SU-DHL-6 (cell line): ENCODE data around the gene RUBCN.
"Not testable (repeated sequence)": the region's sequence is repeated elsewhere in the genome, so short reads cannot be mapped to it uniquely, and the experiment has no call there.

Source experiments
- H2AFZ ChIP-seq: fragments of 200-600 bp; sonication (generic); 2 replicates; pipeline ENCODE4 v1.6.1; 2014; ENCODE audit warnings: low read depth, mild to moderate bottlenecking, moderate library complexity, mixed read lengths, antibody characterized with exemption, low read length; ENCODE audit not compliant: severe bottlenecking
- H3F3A ChIP-seq: fragments of 200-600 bp; shearing (Covaris generic); 2 replicates; pipeline ENCODE4 v1.6.0; 2016; ENCODE audit warnings: antibody characterized with exemption, mild to moderate bottlenecking; ENCODE audit not compliant: insufficient read depth
- H3K27ac ChIP-seq: fragments of 200-600 bp; sonication (generic); 2 replicates; pipeline ENCODE4 v1.5.1; 2016; ENCODE audit warnings: low read depth, mild to moderate bottlenecking, low read length, moderate library complexity, mixed read lengths
- H3K27me3 ChIP-seq: fragments of 200-600 bp; sonication (generic), shearing (Covaris generic); 2 replicates; pipeline ENCODE4 v1.6.0; 2014; ENCODE audit warnings: mild to moderate bottlenecking, low read length
- H3K36me3 ChIP-seq: fragments of 200-600 bp; sonication (generic); 2 replicates; pipeline ENCODE4 v1.6.1; 2014; ENCODE audit warnings: mild to moderate bottlenecking, low read length, mixed read lengths
- H3K4me2 ChIP-seq: fragments of 300-600, 200-600 bp; shearing (Covaris generic), sonication (generic); 2 replicates; pipeline ENCODE4 v1.6.0; 2014; ENCODE audit warnings: low read length, low read depth, mild to moderate bottlenecking; ENCODE audit not compliant: poor library complexity, severe bottlenecking
- H3K4me3 ChIP-seq: fragments of 200-600 bp; sonication (generic); 2 replicates; pipeline ENCODE4 v1.5.1; 2014; ENCODE audit warnings: antibody characterized with exemption, low read length, mild to moderate bottlenecking, mixed read lengths; ENCODE audit not compliant: insufficient read depth, poor library complexity, severe bottlenecking
- H3K79me2 ChIP-seq: fragments of 200-600 bp; sonication (generic); 2 replicates; pipeline ENCODE4 v1.6.1; 2014; ENCODE audit warnings: mild to moderate bottlenecking, low read length, moderate library complexity; ENCODE audit not compliant: insufficient read depth
- H3K9ac ChIP-seq: fragments of 200-600 bp; sonication (generic); 2 replicates; pipeline ENCODE4 v1.7.0; 2014; ENCODE audit warnings: mild to moderate bottlenecking, low read length
- H3K9me2 ChIP-seq: fragments of 200-600 bp; sonication (generic); replicated peaks from 2 replicates; pipeline ENCODE4 v1.6.1; 2014; ENCODE audit warnings: low read length; ENCODE audit not compliant: insufficient read depth
- H3K9me3 ChIP-seq: fragments of 200-600 bp; sonication (generic); 2 replicates; pipeline ENCODE4 v1.6.1; 2014; ENCODE audit warnings: low read length, mixed read lengths; ENCODE audit not compliant: insufficient read depth
- H4K20me1 ChIP-seq: fragments of 200-600 bp; sonication (generic); 2 replicates; pipeline ENCODE4 v1.6.1; 2014; ENCODE audit warnings: low read depth, mild to moderate bottlenecking, antibody characterized with exemption, low read length, moderate library complexity, mixed read lengths

Gene RUBCN

GRCh38 chr3:197663367-197664140 is 73.2 kb downstream of the RUBCN start:
- H3K9ac ChIP-seq, H3K4me2 ChIP-seq, H3K36me3 ChIP-seq: not testable (repeated sequence)

GRCh38 chr3:197662352-197662751 is 74.4 kb downstream of the RUBCN start:
- not testable (repeated sequence) for H3K36me3 ChIP-seq, H3K79me2 ChIP-seq, H3K9me2 ChIP-seq, H2AFZ ChIP-seq, H3K27me3 ChIP-seq, H3K4me3 ChIP-seq, H3K9me3 ChIP-seq, H4K20me1 ChIP-seq, H3K9ac ChIP-seq, H3F3A ChIP-seq, H3K27ac ChIP-seq, H3K4me2 ChIP-seq

More at GRCh38 chr3:197663367-197664140, 73.2 kb downstream of the RUBCN start:
- H3F3A ChIP-seq, H3K27ac ChIP-seq, H2AFZ ChIP-seq, H3K27me3 ChIP-seq, H3K79me2 ChIP-seq, H3K9me2 ChIP-seq, H3K4me3 ChIP-seq, H4K20me1 ChIP-seq, H3K9me3 ChIP-seq: not testable (repeated sequence)

- not testable (repeated sequence) for H3K4me3 ChIP-seq, H3K27me3 ChIP-seq, H4K20me1 ChIP-seq, H3K4me2 ChIP-seq, H3K27ac ChIP-seq, H2AFZ ChIP-seq, H3K9me3 ChIP-seq, H3F3A ChIP-seq, H3K79me2 ChIP-seq, H3K9ac ChIP-seq, H3K9me2 ChIP-seq, H3K36me3 ChIP-seq
Observed at GRCh38 chr3:197661874-197662273, 74.8 kb downstream of the RUBCN start.

- H3F3A ChIP-seq, H3K9me2 ChIP-seq, H3K4me2 ChIP-seq, H3K27me3 ChIP-seq, H3K79me2 ChIP-seq, H3K9me3 ChIP-seq, H4K20me1 ChIP-seq, H3K4me3 ChIP-seq, H3K27ac ChIP-seq, H3K9ac ChIP-seq, H2AFZ ChIP-seq, H3K36me3 ChIP-seq: not testable (repeated sequence)
Observed at GRCh38 chr3:197661234-197661834, 75.4 kb downstream of the RUBCN start.

GRCh38 chr3:197659701-197660100 is 77.0 kb downstream of the RUBCN start:
- not testable (repeated sequence) for H3K27ac ChIP-seq, H3K4me2 ChIP-seq, H3K27me3 ChIP-seq, H3F3A ChIP-seq, H2AFZ ChIP-seq, H4K20me1 ChIP-seq, H3K9me2 ChIP-seq, H3K9me3 ChIP-seq, H3K36me3 ChIP-seq, H3K79me2 ChIP-seq, H3K9ac ChIP-seq, H3K4me3 ChIP-seq

- H3K27ac ChIP-seq: peak overlapping the region; percentile 58; the same call in 1 of the 2 replicates
- H3K9me2 ChIP-seq, H3K4me3 ChIP-seq, H3K4me2 ChIP-seq, H2AFZ ChIP-seq, H3K36me3 ChIP-seq, H3F3A ChIP-seq, H3K9me3 ChIP-seq, H4K20me1 ChIP-seq, H3K27me3 ChIP-seq, H3K79me2 ChIP-seq: not testable (repeated sequence)
- H3K9ac ChIP-seq: peak overlapping the region; percentile 38
Observed at GRCh38 chr3:197659144-197659543, 77.6 kb downstream of the RUBCN start.

GRCh38 chr3:197658706-197659105 is 78.0 kb downstream of the RUBCN start:
- H3K36me3 ChIP-seq, H3K4me3 ChIP-seq, H3K79me2 ChIP-seq, H2AFZ ChIP-seq, H3K9me2 ChIP-seq, H4K20me1 ChIP-seq, H3K27me3 ChIP-seq, H3F3A ChIP-seq, H3K9me3 ChIP-seq: not testable (repeated sequence)
- Histone ChIP-seq H3K9ac (peak overlapping the region; percentile 38), H3K4me2 (peak overlapping the region; percentile 24), H3K27ac (peak overlapping the region; percentile 58)

- not testable (repeated sequence) for H4K20me1 ChIP-seq, H3K27ac ChIP-seq, H2AFZ ChIP-seq, H3K27me3 ChIP-seq, H3K79me2 ChIP-seq, H3K4me2 ChIP-seq, H3F3A ChIP-seq, H3K9me2 ChIP-seq, H3K4me3 ChIP-seq, H3K36me3 ChIP-seq, H3K9ac ChIP-seq, H3K9me3 ChIP-seq
Observed at GRCh38 chr3:197657541-197658292, 79.0 kb downstream of the RUBCN start.
